DOHH2 (cell line): ENCODE results near the gene PTGES3.

Experiments
- CTCF ChIP-seq: fragments of 200-600 bp; sonication (generic); IDR thresholded peaks from one replicate; pipeline ENCODE4 v1.5.1; 2014; ENCODE audit warnings: antibody characterized with exemption, mild to moderate bottlenecking, low read depth, low read length; ENCODE audit not compliant: poor library complexity, severe bottlenecking
- EZH2phosphoT487 ChIP-seq: fragments of 200-600 bp; sonication (generic); IDR thresholded peaks from 2 replicates; pipeline ENCODE4 v1.6.1; 2017; ENCODE audit warnings: borderline replicate concordance, mild to moderate bottlenecking, antibody characterized with exemption, low read length, moderate library complexity, mixed read lengths

DNA sequence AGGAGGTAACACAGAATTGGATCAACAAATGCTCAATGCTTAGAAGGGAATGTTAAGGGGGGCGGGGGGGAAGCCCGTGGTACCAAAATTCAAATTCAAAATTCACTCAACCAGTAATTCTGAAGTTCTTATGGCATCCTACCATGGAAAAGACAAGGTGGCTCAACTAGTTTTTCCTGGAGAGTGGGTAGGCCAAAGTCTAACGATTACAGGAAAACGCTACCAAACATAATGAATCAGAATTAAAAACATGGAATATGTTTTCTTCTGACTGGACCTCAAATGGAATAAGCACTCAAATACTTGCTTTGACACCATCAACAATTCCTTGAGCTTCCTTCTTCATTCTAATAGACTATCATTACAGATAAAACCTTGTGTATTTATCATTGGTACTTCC lies 34.7 kb upstream of the PTGES3 start:
- no peak for TF ChIP-seq CTCF
- TF ChIP-seq EZH2phosphoT487 = no peak
